PC-3 (cell line): ENCODE data around the gene ARID4A. TPM values are rescaled to one million over a fixed set of nuclear protein-coding genes. Genes with fewer than 3 reads are reported as not detected.

Experiments
- ATAC-seq: fragments of 200-7000 bp; cut with Tn5 transposase; 2 replicates; pipeline ENCODE4 v1.9.1; 2020; ENCODE audit warnings: mild to moderate bottlenecking, moderate library complexity
- BruUV-seq: library from RNA; stranded (reverse); fragments of 400-500 nt; replicated peaks from 2 replicates; lab custom pipeline; 2021; lab: Mats Ljungman, UMichigan
- CTCF ChIA-PET: fragments of 300-600 bp; sonication (Branson Sonifier 250); formaldehyde crosslinking; loops from one replicate; lab custom pipeline; 2022; ENCODE audit warnings: antibody characterized with exemption; lab: Charles Lee
- POLR2A ChIA-PET: fragments of 300-600 bp; sonication (Branson Sonifier 250); formaldehyde crosslinking; loops from one replicate; lab custom pipeline; 2022; ENCODE audit warnings: antibody characterized with exemption; ENCODE audit not compliant: unreplicated experiment; lab: Charles Lee
- DNase-seq: peaks from one replicate; pipeline ENCODE4 v3.0.0-alpha.2; 2015
- H2AFZ ChIP-seq: fragments of 300-600 bp; sonication (generic); 2 replicates; pipeline ENCODE4 v1.6.0; 2016; ENCODE audit warnings: antibody characterized with exemption, low read length
- H3F3A ChIP-seq: fragments of 300-600 bp; sonication (generic); one replicate; pipeline ENCODE4 v1.6.0; 2017; ENCODE audit warnings: antibody characterized with exemption, low read length, control low read depth, mild to moderate bottlenecking; ENCODE audit not compliant: unreplicated experiment
- H3K27ac ChIP-seq: fragments of 300-600 bp; sonication (generic); 2 replicates; pipeline ENCODE4 v1.5.1; 2016; ENCODE audit warnings: mild to moderate bottlenecking, low read length
- H3K27me3 ChIP-seq: fragments of 300-600 bp; sonication (generic); 2 replicates; pipeline ENCODE4 v1.6.1; 2016; ENCODE audit warnings: low read length, mixed read lengths
- H3K36me3 ChIP-seq: fragments of 300-600 bp; sonication (generic); 2 replicates; pipeline ENCODE4 v1.6.1; 2016; ENCODE audit warnings: low read depth, mixed run types, low read length, mixed read lengths
- H3K4me1 ChIP-seq: fragments of 300-600 bp; sonication (generic); 2 replicates; pipeline ENCODE4 v1.5.1; 2016; ENCODE audit warnings: low read length; ENCODE audit not compliant: insufficient read depth
- H3K4me2 ChIP-seq: fragments of 300-600 bp; sonication (generic); 2 replicates; pipeline ENCODE4 v1.6.0; 2016; ENCODE audit warnings: low read length
- H3K4me3 ChIP-seq: fragments of 300-600 bp; sonication (generic); 2 replicates; pipeline ENCODE4 v1.5.1; 2016; ENCODE audit warnings: mild to moderate bottlenecking, low read length, mixed read lengths
- H3K79me2 ChIP-seq: fragments of 300-600 bp; sonication (generic); 2 replicates; pipeline ENCODE4 v1.6.1; 2017; ENCODE audit warnings: low read length, mixed read lengths
- H3K9ac ChIP-seq: fragments of 300-600 bp; sonication (generic); 2 replicates; pipeline ENCODE4 v1.6.0; 2016; ENCODE audit warnings: mild to moderate bottlenecking, low read length
- H3K9me2 ChIP-seq: fragments of 300-600 bp; sonication (generic); replicated peaks from 2 replicates; pipeline ENCODE4 v1.6.1; 2016; ENCODE audit warnings: mixed run types, low read length, mixed read lengths
- H3K9me3 ChIP-seq: fragments of 300-600 bp; sonication (generic); 2 replicates; pipeline ENCODE4 v1.6.1; 2016; ENCODE audit warnings: low read length, mixed read lengths
- H4K20me1 ChIP-seq: fragments of 300-600 bp; sonication (generic); 2 replicates; pipeline ENCODE4 v1.6.1; 2016; ENCODE audit warnings: low read length, mixed read lengths
- CTCF ChIP-seq: fragments of 300-600 bp; sonication (generic); conservative IDR thresholded peaks from 2 replicates; pipeline ENCODE4 v1.5.1; 2017; ENCODE audit warnings: antibody characterized with exemption, low read depth, mild to moderate bottlenecking, low read length
- EZH2 ChIP-seq: fragments of 300-600 bp; sonication (generic); IDR thresholded peaks from one replicate; pipeline ENCODE4 v1.6.1; 2017; ENCODE audit warnings: antibody characterized with exemption, mild to moderate bottlenecking, low read length; ENCODE audit not compliant: unreplicated experiment
- EZH2phosphoT487 ChIP-seq: fragments of 300-600 bp; sonication (generic); IDR thresholded peaks from 2 replicates; pipeline ENCODE4 v1.6.1; 2018; ENCODE audit warnings: mild to moderate bottlenecking, antibody characterized with exemption, low read length, borderline replicate concordance
- intact Hi-C: fragments of 100-400 bp; cut with micrococcal nuclease; formaldehyde crosslinking; loops from 2 replicates; pipeline ENCODE4 v1.9.0; 2023
- total RNA-seq: library from RNA; depleted of rRNA; stranded (reverse); fragments of >200 nt; gene quantifications from 2 replicates; pipeline ENCODE4 v1.2.3, GENCODE V29; 2014

The ARID4A gene
- total RNA-seq, 1 experiment from 2014 or later: 7.3 TPM

DNA sequence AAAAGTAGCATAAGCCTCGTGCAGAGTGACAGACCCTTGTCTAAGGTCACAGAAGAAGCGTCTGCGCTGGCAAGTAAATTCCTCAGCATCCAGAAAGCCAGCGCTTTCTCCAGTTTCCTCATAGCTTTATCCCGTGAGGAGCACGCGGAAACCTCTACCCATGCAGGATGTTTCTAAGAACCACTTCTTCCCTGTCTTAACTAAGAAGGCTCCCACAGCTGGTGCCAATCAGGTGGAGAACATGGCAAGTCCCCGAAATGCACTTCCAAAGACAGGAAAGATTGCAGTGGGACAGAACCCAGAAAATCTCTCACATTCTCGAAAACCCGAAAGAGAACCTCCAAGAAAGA, 968 bp upstream of the ARID4A start:
- intact Hi-C loops: loop anchor here (2.0 kb wide), 1 partner anchor 17 kb away; no protein-coding TSS in a partner anchor
- DNase-seq (no peak), ATAC-seq (no peak)
- H2AFZ ChIP-seq: peak overlapping the region; percentile 71
- peak overlapping the region; percentile 86 for H3K4me2 ChIP-seq
- no peaks in the 10 kb centered on the region for H3K9me2 ChIP-seq
- POLR2A ChIA-PET: interaction anchor here (0.6 kb wide), 1 partner anchor 41 kb away, joined by 4 read pairs; no protein-coding TSS in a partner anchor
- no peaks in the 10 kb centered on the region for H3K27me3 ChIP-seq
- H3K36me3 ChIP-seq: peaks cover 39% of the 10 kb centered on the region
- peak overlapping the region; percentile 78 for H3K4me3 ChIP-seq
- H3F3A ChIP-seq: no peaks in the 10 kb centered on the region
- TF ChIP-seq EZH2phosphoT487: no peak
- TF ChIP-seq CTCF: no peak
- TF ChIP-seq EZH2: no peak
- peaks cover 82% of the 10 kb centered on the region for H3K79me2 ChIP-seq
- CTCF ChIA-PET: no interaction called here
- H3K9me3 ChIP-seq: no peaks in the 10 kb centered on the region
- peak overlapping the region; percentile 78 for H3K27ac ChIP-seq
- H4K20me1 ChIP-seq: peaks cover 46% of the 10 kb centered on the region
- TSS peak; percentile 62 for BruUV-seq
- H3K4me1 ChIP-seq: peaks cover 18% of the 10 kb centered on the region
- peak overlapping the region; percentile 79 for H3K9ac ChIP-seq

DNA sequence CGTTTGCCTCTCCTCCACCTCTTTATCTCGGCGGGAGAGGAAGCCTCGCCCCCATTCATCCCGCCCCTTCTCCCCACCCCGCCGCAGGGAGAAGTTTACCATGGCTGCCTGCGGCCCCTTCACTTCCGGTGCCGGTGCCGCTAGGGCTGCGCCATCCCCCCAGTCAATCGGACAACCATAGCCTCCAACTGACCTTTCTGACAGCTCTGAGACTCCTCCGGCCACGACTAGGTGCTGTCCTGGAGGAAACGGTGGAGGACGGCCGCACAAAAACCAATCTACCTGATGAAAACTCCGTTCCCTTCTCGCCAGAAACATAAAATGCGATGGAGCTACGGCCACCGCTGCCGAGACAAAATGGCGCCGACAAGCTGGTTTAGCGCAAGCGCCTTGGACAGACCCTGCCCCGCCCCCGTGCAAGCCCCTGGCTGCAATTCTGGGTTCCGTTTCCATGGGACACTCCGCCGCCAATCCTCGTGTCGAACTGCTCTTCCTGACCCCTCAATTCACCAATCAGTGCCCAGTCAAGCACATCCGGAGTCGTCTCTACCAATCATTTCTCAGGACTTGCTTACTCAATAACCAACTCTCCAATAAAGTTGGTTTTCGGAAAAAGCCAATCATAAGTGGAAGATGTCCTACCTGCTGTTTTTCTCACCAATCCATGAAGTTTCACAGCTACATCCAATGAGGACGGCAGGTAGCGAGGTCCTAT, 436 bp upstream of the ARID4A start:
- Histone ChIP-seq H3K9me2 (no peaks in the 10 kb centered on the region), H3K9me3 (no peaks in the 10 kb centered on the region), H3F3A (no peaks in the 10 kb centered on the region), H4K20me1 (peaks cover 41% of the 10 kb centered on the region), H3K27me3 (no peaks in the 10 kb centered on the region), H3K4me3 (peak overlapping the region; percentile 78), H3K4me1 (peaks cover 18% of the 10 kb centered on the region), H3K36me3 (peaks cover 34% of the 10 kb centered on the region), H3K27ac (peak overlapping the region; percentile 78), H3K9ac (peak overlapping the region; percentile 79), H3K79me2 (peaks cover 77% of the 10 kb centered on the region), H3K4me2 (peak overlapping the region; percentile 86), H2AFZ (peak overlapping the region; percentile 92)
- TF ChIP-seq EZH2 (no peak), CTCF (0 out of 2 replicates have a peak, but pooled peaks have one; percentile 24)
- intact Hi-C loops: loop anchor here (1.0 to 2.0 kb wide), 7 partner anchors 17 to 194 kb away; partner anchors contain the start of genes ACTR10, KIAA0586, PSMA3 and TIMM9
- no TSS peak for BruUV-seq
- CTCF ChIA-PET: interaction anchor here (0.6 to 0.7 kb wide), 2 partner anchors 95 to 1647 kb away, joined by 3 read pairs; no protein-coding TSS in a partner anchor
- POLR2A ChIA-PET: interaction anchor here (0.5 to 1.0 kb wide), 15 partner anchors 10 to 194 kb away, joined by 3 to 19 read pairs (median 4); partner anchors contain the start of genes ACTR10 and PSMA3
- peak; percentile 100 for DNase-seq
- peak; percentile 87 for ATAC-seq
